ENCODE results near the gene TRAF2.

Gene TRAF2

GRCh38 chr9:136936645-136937170 is 50.4 kb downstream of the TRAF2 start:
- no peak for DNase-seq
- Histone ChIP-seq H3K4me1 (ENCODE audit: low read length) (no peaks in the 10 kb centered on the region), H3K27ac (ENCODE audit: low read length) (no peak overlapping the region), H3K36me3 (replicated peaks; ENCODE audit: insufficient read depth, low read length) (peaks cover 6% of the 10 kb centered on the region), H3K9me3 (replicated peaks; ENCODE audit: insufficient read depth, low read length) (no peaks in the 10 kb centered on the region), H4K20me1 (ENCODE audit: insufficient read depth, low read length) (0 out of 2 replicates have a peak, but pooled peaks cover 3% of the 10 kb centered on the region), H3F3A (ENCODE audit: insufficient read depth, low read length) (0 out of 2 replicates have a peak, but pooled peaks cover 4% of the 10 kb centered on the region), H3K9me2 (replicated peaks; ENCODE audit: insufficient read depth, low read length) (no peaks in the 10 kb centered on the region), H3K9ac (ENCODE audit: low read length) (no peak overlapping the region), H3K4me3 (ENCODE audit: low read length) (no peak overlapping the region), H3K27me3 (replicated peaks; ENCODE audit: insufficient read depth, low read length) (no peaks in the 10 kb centered on the region), H3K79me2 (ENCODE audit: low read length) (peaks cover 6% of the 10 kb centered on the region), H2AFZ (ENCODE audit: low read length) (no peak overlapping the region), H3K4me2 (ENCODE audit: low read depth, low read length) (no peak overlapping the region)
- TF ChIP-seq EZH2phosphoT487 (IDR thresholded peaks at IDR 0.05; ENCODE audit: low read length), result no peak
- no peak for TF ChIP-seq EZH2 (optimal IDR thresholded peaks at IDR 0.05; ENCODE audit: low read depth, low read length)

DNA sequence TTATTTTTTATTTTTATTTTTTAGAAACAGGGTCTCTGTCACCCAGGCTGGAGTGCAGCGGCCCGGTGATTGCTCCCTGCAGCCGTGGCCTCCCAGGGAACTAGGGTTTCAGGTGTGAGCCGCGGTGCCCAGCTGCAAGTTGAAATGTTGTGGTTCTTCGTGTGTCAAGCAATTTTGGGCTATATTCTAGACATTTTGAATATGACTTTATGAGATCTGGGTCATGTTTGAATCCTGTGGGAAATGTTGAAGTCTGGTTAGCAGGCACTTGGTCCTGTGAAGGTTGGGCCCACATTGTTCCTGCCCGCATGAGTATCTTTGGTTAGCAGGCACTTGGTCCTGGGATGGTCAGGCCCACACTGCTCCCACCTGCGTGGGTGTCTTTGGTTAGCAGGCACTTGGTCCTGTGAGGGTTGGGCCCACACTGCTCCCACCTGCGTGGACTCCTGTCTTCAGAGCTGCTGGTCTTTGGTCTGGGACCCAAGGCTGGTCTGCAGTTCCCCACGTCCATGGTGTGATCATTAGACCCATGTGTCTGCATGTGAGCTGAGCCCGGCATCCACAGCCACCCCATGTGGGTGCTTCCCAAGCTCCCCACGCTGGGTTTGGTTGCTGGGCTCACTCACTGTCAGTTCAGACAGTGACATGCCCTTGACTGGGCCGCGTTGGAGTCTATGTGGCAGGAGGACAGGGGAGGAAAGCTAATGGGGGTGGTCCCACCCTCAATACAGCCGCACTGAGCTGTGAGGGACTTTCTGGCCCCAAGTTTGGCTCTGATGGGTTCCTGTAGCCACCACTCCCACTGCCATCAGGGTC is 51.1 kb downstream of the TRAF2 start:
- H3K27ac ChIP-seq (ENCODE audit: low read length), result no peak overlapping the region
- no peak overlapping the region for H3K9ac ChIP-seq (ENCODE audit: low read length)
- TF ChIP-seq, protein P1, sequence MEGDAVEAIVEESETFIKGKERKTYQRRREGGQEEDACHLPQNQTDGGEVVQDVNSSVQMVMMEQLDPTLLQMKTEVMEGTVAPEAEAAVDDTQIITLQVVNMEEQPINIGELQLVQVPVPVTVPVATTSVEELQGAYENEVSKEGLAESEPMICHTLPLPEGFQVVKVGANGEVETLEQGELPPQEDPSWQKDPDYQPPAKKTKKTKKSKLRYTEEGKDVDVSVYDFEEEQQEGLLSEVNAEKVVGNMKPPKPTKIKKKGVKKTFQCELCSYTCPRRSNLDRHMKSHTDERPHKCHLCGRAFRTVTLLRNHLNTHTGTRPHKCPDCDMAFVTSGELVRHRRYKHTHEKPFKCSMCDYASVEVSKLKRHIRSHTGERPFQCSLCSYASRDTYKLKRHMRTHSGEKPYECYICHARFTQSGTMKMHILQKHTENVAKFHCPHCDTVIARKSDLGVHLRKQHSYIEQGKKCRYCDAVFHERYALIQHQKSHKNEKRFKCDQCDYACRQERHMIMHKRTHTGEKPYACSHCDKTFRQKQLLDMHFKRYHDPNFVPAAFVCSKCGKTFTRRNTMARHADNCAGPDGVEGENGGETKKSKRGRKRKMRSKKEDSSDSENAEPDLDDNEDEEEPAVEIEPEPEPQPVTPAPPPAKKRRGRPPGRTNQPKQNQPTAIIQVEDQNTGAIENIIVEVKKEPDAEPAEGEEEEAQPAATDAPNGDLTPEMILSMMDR (IDR thresholded peaks at IDR 0.05; ENCODE audit: low read length), result no peak
- TF ChIP-seq EZH2 (optimal IDR thresholded peaks at IDR 0.05; ENCODE audit: low read depth, low read length), result no peak
- TF ChIP-seq EZH2phosphoT487 (IDR thresholded peaks at IDR 0.05; ENCODE audit: low read length), result no peak
- no peak overlapping the region for H2AFZ ChIP-seq (ENCODE audit: low read length)
- H3K4me1 ChIP-seq (ENCODE audit: low read length), result no peaks in the 10 kb centered on the region
- no peak for DNase-seq
- H3K79me2 ChIP-seq (ENCODE audit: low read length), result peaks cover 12% of the 10 kb centered on the region
- no peaks in the 10 kb centered on the region for H3K9me2 ChIP-seq (replicated peaks; ENCODE audit: insufficient read depth, low read length)
- 0 out of 2 replicates have a peak, but pooled peaks cover 3% of the 10 kb centered on the region for H4K20me1 ChIP-seq (ENCODE audit: insufficient read depth, low read length)
- peaks cover 13% of the 10 kb centered on the region for H3K36me3 ChIP-seq (replicated peaks; ENCODE audit: insufficient read depth, low read length)
- no peak overlapping the region for H3K4me3 ChIP-seq (ENCODE audit: low read length)
- no peaks in the 10 kb centered on the region for H3K27me3 ChIP-seq (replicated peaks; ENCODE audit: insufficient read depth, low read length)
- H3F3A ChIP-seq (ENCODE audit: insufficient read depth, low read length), result 0 out of 2 replicates have a peak, but pooled peaks cover 4% of the 10 kb centered on the region
- H3K9me3 ChIP-seq (replicated peaks; ENCODE audit: insufficient read depth, low read length), result no peaks in the 10 kb centered on the region
- H3K4me2 ChIP-seq (ENCODE audit: low read depth, low read length), result no peak overlapping the region

- Histone ChIP-seq H3F3A (ENCODE audit: insufficient read depth, low read length) (0 out of 2 replicates have a peak, but pooled peaks cover 4% of the 10 kb centered on the region), H3K27ac (ENCODE audit: low read length) (no peak overlapping the region), H4K20me1 (ENCODE audit: insufficient read depth, low read length) (0 out of 2 replicates have a peak, but pooled peaks cover 3% of the 10 kb centered on the region)
These were observed 53.2 kb downstream of the TRAF2 start for GRCh38 chr9:136939431-136939995.

More at GRCh38 chr9:136939431-136939995, 53.2 kb downstream of the TRAF2 start:
- H3K79me2 ChIP-seq (ENCODE audit: low read length), result peaks cover 29% of the 10 kb centered on the region
- no peak overlapping the region for H3K9ac ChIP-seq (ENCODE audit: low read length)
- H3K9me3 ChIP-seq (replicated peaks; ENCODE audit: insufficient read depth, low read length), result no peaks in the 10 kb centered on the region
- no peaks in the 10 kb centered on the region for H3K4me1 ChIP-seq (ENCODE audit: low read length)
- no peak overlapping the region for H3K4me3 ChIP-seq (ENCODE audit: low read length)
- TF ChIP-seq, protein P1 (IDR thresholded peaks at IDR 0.05; ENCODE audit: low read length), result no peak
- TF ChIP-seq EZH2phosphoT487 (IDR thresholded peaks at IDR 0.05; ENCODE audit: low read length), result no peak
- TF ChIP-seq EZH2 (optimal IDR thresholded peaks at IDR 0.05; ENCODE audit: low read depth, low read length), result no peak
- H3K36me3 ChIP-seq (replicated peaks; ENCODE audit: insufficient read depth, low read length), result peaks cover 17% of the 10 kb centered on the region
- H3K9me2 ChIP-seq (replicated peaks; ENCODE audit: insufficient read depth, low read length), result no peaks in the 10 kb centered on the region
- no peak overlapping the region for H2AFZ ChIP-seq (ENCODE audit: low read length)
- H3K27me3 ChIP-seq (replicated peaks; ENCODE audit: insufficient read depth, low read length), result no peaks in the 10 kb centered on the region
- no peak for DNase-seq
- no peak overlapping the region for H3K4me2 ChIP-seq (ENCODE audit: low read depth, low read length)

All from MM.1S (cell line).